Measurements from ENCODE around the gene JTB. TPM values are rescaled to one million over a fixed set of nuclear protein-coding genes. Genes with fewer than 3 reads are reported as not detected.

The JTB gene
- polyA plus RNA-seq, 1 of the 3 experiments (the other 2 are of a cell fraction) = 118 TPM

GRCh38 chr1:153938996-153939395, 38.5 kb downstream of the JTB start:
- ChIA-PET POLR2A (interaction anchor here (1.3 to 1.6 kb wide), 2 partner anchors 8 to 29 kb away, joined by 3 to 6 read pairs; partner anchors contain the start of gene CREB3L4), CTCF (interaction anchor here (1.1 to 2.0 kb wide), 4 partner anchors 7 to 118 kb away, joined by 3 to 7 read pairs (median 6); partner anchors contain the start of gene RAB13)
- Histone ChIP-seq H4K20me1 (ENCODE audit: insufficient read depth) (no peaks in the 10 kb centered on the region), H3K4me2 (no peak overlapping the region), H3F3A (replicated peaks; ENCODE audit: insufficient read depth) (no peaks in the 10 kb centered on the region), H3K4me3 (ENCODE audit: low read depth in 2 of 2, low read length in 1 of 2) (no peak overlapping the region), H3K79me2 (ENCODE audit: insufficient read depth) (peaks cover 4% of the 10 kb centered on the region; the same call in 1 of the 2 replicates), H3K4me1 (ENCODE audit: control insufficient read depth in 1 of 2, insufficient read depth in 2 of 2, low read depth in 1 of 2, low read length in 1 of 2) (peaks cover 0 to under 1% of the 10 kb centered on the region in 2 experiments; a peak in 1 of 4 replicates), H3K9ac (no peak overlapping the region), H3K27me3 (ENCODE audit: insufficient read depth) (no peaks in the 10 kb centered on the region), H3K36me3 (replicated peaks in 1 of 2; ENCODE audit: control insufficient read depth in 1 of 2, insufficient read depth in 2 of 2, low read length in 1 of 2) (peaks cover 7 to 71% of the 10 kb centered on the region in 2 experiments), H3K9me3 (no peaks in the 10 kb centered on the region), H2AFZ (ENCODE audit: low read depth) (no peak overlapping the region), H3K27ac (ENCODE audit: low read depth in 2 of 2, low read length in 1 of 2) (no peak overlapping the region), H3K9me2 (no peaks in the 10 kb centered on the region)
- DNase-seq = peak; percentile 23
- TF ChIP-seq CHD2 (IDR thresholded peaks at IDR 0.05; ENCODE audit: low read length, partially characterized antibody) (no peak), FOXJ3 (CRISPR knock-in tag; IDR thresholded peaks at IDR 0.05) (no peak), GABPA (IDR thresholded peaks at IDR 0.05; ENCODE audit: low read depth) (no peak), NRF1 (IDR thresholded peaks at IDR 0.05; ENCODE audit: low read depth, low read length) (no peak), MXI1 (IDR thresholded peaks at IDR 0.05; ENCODE audit: low read depth, low read length) (no peak), USF1 (IDR thresholded peaks at IDR 0.05; ENCODE audit: borderline replicate concordance, low read depth) (no peak), ELF1 (IDR thresholded peaks at IDR 0.05) (no peak), POLR2AphosphoS5 (IDR thresholded peaks at IDR 0.05; ENCODE audit: low read depth, low read length) (no peak), YY1 (IDR thresholded peaks at IDR 0.05; ENCODE audit: low read depth) (no peak), REST (IDR thresholded peaks at IDR 0.05; ENCODE audit: low read depth, low read length) (no peak), IRF3 (IDR thresholded peaks at IDR 0.05; ENCODE audit: low read depth, low read length) (no peak), RCOR1 (IDR thresholded peaks at IDR 0.05; ENCODE audit: low read length) (no peak), MEF2A (IDR thresholded peaks at IDR 0.05; ENCODE audit: borderline replicate concordance, low read depth) (no peak), PBX3 (IDR thresholded peaks at IDR 0.05) (no peak), TCF12 (IDR thresholded peaks at IDR 0.05) (no peak), FOSL2 (IDR thresholded peaks at IDR 0.05; ENCODE audit: borderline replicate concordance, low read depth) (no peak), TEAD4 (IDR thresholded peaks at IDR 0.05; ENCODE audit: borderline replicate concordance, insufficient read depth) (no peak)
- 89% methylated on average over 2 of the region's 3 CpGs for WGBS (ENCODE audit: low lambda C conversion rate)
